HG03064 (cell line): ENCODE data around the gene LAMTOR3.

Experiments
- ATAC-seq: cut with Tn5 transposase; IDR thresholded peaks from one replicate; pipeline ENCODE4 v1.9.1; 2021; ENCODE audit warnings: low read depth; ENCODE audit not compliant: unreplicated experiment

LAMTOR3 gene

GRCh38 chr4:99863804-99864203, 30.4 kb downstream of the LAMTOR3 start:
- no peak for ATAC-seq

DNA sequence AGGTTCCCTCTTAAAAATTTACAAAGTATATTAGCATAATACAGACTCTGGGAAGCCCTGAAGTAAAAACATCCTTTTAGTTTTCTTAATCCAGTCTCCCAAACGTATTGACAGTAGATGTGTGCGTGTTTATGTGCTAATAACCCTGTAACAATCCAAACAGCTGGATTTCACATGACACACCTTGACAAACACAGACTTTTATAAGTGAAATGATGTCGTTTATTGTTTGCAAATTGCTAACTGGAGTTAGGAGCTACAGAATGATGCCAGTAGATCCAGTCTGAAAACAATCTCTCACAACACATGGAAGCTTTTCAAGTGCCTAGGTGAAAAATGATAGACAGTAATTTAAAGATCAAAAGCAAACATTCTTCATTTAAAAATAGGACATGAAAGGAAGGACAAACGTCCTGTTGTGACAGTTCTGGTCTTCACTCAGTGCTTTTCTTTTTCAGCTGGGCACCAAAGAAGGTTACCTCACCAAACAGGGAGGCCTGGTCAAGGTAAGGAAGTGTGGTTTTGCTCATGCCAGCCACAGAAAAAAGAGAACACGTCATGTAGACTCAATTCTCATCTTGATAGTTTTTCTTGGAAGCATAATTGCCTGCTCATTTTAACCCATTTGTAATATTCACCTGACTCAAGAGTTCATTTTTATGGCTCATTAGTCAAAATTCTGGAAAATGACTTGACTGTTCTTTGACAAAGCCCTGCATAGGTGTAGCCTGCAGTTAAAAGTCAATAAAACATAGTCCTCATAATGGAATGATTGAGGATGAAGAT, 32.9 kb downstream of the LAMTOR3 start:
- peak; percentile 59 for ATAC-seq

GRCh38 chr4:99860521-99860920, 33.7 kb downstream of the LAMTOR3 start:
- ATAC-seq = no peak

- peak; percentile 49 for ATAC-seq
These were observed 34.6 kb downstream of the LAMTOR3 start for GRCh38 chr4:99859618-99860017.

DNA sequence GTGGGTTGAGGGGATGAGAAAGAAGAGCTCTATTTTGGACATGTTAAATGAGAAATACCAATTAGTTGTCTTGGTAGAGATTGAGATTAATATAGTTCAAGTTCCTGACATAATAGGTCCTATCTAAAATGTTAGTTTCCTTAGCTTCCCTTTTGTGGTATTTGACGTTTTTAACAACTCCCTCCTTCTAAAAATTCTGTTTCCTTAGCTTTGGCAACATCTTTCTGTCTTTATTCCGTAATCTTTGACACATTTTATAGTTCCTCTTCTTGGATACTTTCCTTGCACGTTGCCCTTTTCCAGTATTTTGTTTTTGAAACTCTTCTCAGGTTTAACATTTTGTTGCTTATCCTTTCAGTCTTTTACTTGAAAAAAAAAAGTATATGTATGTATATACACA, 36.9 kb downstream of the LAMTOR3 start:
- ATAC-seq = no peak

DNA sequence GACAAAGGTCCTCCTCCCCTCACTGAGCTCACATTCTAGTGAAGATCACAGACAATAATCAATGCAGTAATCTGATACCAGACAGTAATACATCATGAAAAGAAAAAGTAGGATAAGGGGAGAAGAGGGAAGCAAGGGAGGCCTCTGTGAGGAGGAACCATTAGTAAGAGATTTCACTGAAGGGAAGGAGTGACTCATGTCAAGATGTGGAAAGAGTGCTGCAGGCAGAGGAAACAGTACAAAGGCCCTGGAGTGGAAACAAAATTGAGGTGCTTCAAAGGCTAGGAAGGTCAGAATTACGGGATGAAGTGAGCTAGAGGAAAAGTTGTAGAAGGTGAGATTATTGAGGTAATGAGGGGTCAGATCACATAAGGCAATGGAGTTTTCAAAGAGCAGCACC, 38.1 kb downstream of the LAMTOR3 start:
- ATAC-seq = no peak

DNA sequence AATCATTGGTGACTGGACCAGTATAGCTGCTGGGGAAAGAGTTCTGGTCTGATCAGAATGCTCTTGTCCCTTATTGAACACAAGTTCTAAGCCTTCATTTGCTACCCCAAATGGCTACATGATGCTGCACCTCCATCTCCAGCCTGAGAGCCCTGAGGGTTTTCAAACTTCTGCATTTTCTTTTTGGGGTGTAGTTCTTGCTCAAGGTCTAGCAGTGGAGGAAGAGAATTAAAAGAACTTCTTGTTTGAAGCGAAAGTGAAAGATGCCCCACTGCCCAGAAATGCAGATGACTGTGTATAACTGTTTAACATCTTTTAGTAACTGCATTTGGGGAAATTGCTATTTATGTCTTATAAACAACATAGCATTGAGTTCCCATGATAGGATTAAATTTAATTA, 38.5 kb downstream of the LAMTOR3 start:
- peak; percentile 44 for ATAC-seq

- no peak for ATAC-seq
These were observed 40.2 kb downstream of the LAMTOR3 start for GRCh38 chr4:99853999-99854398.

DNA sequence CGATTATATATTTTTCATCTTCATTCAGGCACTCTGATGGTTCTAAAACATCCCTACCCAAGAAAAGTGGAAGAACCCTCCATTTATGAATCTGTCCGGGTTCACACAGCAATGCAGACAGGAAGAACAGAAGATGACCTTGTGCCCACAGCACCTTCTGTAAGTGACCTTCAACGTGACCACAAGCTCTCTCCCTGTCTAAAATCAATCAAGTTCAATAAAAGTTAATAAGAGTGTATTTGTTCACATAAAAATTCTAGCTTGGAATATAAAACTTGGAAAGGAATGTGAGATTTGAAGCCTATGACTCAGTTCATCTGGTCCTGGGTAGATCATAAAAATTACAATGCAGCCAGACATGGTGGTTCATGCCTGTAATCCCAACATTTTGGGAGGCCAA, 41.0 kb downstream of the LAMTOR3 start:
- no peak for ATAC-seq

DNA sequence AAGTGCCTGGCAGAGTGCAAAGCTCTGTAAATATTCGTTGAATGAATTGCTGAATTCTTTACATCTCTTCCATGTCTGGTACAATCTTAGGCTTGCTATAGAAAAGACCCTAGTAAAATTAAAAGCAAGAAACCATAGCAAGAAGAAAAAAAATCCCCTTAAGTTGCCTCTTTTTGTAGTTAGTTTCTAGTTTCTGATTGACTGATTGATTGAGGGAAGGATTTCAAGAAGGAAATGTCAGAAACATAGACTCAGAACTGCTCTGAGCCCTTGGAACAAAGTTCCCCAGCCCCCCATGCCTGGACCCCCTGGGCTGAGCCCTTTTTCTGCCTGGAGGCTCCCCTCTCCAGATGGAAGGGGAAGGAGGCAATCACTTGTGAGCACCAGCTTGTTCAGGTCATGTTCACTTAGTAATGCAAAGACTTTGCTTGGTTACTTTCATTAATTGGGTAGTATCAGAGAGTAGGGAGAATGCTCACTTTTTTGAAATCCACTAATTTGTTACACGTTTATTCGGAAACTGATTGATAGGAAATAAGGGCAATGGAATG, 42.0 kb downstream of the LAMTOR3 start:
- ATAC-seq = no peak

- peak; percentile 43 for ATAC-seq
These were observed 45.6 kb downstream of the LAMTOR3 start for GRCh38 chr4:99848591-99849001.

DNA sequence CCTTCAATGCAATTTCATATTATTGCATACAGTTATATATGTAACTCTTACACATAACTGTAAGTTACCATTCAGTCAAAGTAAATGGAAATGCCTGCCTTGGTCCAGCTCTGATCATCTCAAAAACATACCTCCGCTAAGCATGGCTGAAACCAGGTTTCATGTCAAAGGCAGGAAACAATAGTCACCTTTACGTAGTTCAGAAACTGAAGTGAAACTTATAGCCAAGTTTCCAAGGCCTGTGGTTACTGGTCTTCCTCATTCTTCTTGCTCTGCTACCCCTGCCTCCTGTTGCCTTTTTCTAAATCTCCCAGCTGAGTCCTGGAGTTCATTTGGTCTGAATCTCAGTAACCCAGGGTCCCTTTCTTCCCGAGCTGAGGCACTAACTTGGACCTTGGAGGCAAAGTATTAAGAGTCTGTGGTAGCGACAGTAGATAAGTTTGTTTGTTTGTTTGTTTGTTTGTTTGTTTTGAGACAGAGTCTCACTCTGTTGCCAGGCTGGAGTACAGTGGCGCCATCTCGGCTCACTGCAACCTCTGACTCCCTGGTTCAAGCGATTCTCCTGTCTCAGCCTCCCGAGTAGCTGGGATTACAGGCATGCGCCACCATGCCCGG, 46.8 kb downstream of the LAMTOR3 start:
- ATAC-seq = peak; percentile 56

DNA sequence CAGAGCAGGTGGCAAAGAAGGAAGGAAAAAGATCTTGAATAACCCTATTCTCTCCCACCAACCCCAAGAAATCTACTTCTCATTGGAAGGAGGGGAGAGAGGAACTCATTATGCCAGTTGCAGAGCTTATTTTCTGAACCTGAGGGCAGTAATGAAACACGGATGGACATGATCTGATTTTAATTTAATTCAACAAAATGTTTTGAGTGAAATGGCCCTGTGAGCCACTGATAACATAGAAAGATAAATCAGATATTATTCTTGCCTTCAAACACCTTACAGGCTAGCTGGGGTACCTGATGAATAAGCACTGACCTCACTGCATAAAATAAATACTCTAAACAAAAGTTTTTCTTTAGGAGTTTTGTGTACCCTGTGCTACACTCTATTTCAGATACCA, 47.3 kb downstream of the LAMTOR3 start:
- no peak for ATAC-seq

DNA sequence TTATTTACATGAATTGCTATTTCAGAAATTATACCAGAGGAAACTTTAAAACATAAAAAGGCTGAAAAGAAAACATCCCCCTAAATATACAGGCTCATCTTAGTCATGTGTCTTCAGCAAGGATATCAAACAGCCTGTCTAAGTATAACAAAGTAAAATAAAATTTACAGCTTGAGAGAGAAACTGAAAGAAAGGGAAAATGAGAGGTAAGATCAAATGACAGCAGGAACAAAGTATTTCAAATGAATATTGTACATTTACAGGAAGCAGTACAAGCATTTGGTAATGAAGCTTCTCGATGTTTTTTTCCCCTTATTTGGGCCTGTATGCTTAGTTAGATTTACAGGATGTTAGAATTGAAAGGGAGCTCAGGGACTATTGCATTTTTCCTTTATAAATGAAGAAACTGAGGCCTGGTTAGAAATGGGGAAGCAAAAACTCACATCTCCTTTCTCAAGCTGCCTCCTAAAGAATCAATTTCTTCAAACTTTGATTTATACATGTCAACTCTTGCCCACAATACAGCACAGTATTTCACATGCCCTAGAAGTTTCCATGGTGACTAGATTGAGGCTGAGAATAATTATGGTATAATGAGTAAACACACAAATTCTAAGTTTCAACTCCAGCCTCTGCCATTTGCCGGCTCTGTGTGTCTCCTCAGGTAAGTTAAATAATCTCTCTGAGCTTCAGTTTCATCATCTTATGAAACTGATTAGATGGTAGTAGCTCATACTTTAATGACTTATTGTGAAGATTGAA, 48.3 kb downstream of the LAMTOR3 start:
- ATAC-seq = no peak

DNA sequence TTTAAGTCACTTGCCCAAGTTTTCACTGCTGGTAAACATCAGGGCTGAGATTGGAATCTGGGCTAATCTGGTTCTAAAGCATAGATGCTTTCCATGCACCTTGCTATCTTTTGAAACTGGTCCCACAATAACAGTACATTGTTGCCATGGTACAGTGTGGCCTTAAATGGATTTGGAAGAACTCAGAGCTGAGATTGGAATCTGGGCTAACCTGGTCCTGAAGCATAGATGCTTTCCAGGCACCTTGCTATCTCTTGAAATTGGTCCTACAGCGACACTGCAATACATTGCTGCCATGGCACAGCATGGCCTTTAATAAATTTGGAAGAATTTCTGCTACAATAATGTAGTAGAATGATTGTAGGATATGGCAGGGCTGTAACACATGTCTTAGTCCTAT, 49.0 kb downstream of the LAMTOR3 start:
- no peak for ATAC-seq

DNA sequence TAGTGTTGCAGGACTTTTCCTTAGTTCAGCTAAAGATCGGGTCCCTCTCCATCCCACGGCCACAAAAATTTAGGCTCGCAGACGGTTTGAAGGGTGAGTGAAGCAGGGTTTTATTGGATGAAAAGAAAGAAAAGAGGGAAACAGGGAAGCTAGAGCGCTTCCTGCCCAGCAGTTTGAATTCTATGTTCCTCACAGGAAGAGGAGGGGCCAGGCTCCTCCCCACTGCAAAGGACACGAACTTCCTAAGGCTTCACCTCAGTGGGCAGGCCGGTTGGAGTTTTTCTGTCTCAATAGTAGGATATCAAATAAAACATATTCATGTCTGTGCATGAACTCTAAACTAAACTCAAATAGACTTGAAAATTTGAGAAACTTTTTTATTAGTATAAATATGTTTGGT, 50.2 kb downstream of the LAMTOR3 start:
- ATAC-seq = no peak

DNA sequence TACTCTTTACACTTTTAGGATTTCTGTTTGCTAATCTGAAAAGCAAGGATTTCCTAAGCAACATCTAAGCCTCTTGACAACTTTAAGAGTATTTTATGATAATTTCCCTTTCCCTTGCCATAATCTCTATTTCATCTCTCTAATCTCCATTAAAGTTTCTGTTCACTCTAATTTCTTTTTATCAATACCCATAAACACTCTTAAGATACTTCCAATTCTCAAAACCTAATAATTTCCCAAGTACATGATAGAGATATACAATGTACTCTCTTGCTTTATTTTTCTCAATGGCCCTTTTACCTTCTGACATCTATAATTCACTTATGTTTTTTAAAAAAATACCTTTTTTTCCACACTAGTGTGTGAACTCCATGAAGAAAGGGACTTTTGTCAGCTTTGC, 50.8 kb downstream of the LAMTOR3 start:
- ATAC-seq = no peak

DNA sequence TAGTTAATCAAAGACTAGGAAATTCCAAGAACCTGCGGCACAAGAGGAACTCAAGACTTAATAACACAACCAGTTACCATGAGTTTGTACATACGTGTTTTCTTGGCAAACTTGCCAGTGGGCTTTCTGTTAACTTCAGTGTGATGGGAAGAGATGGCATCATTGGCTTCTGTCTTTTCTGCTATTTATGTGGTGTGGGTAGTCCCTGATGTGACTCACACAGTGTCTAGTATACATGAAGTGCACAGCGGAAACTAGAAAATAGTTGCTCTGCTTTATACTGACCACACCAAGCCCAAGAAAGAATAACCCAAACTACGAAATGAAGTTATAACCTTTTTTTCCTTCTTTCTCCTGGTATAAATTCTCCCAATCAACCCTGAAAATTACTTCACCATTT, 53.1 kb downstream of the LAMTOR3 start:
- ATAC-seq = no peak

DNA sequence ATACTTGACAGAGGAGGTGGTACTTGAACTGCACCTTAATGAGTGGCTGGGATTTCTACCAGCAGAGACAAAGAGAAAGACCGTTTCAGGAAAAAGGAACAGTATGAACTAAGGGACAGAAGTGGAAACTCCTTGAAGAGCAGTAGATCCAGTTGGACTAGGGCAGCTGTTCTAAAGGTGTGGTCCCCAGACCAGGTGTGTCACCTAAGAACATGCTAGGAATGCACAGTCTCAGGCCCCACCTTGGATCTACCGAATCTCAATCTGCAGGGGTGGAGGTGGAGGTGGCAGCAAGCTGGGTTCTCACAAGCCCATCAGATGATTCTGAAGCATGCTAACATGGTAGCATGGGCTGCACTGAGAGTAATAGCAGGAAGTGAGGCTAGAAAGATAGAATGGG, 55.3 kb downstream of the LAMTOR3 start:
- ATAC-seq = no peak

GRCh38 chr4:99835942-99836341, 58.3 kb downstream of the LAMTOR3 start:
- ATAC-seq = no peak

DNA sequence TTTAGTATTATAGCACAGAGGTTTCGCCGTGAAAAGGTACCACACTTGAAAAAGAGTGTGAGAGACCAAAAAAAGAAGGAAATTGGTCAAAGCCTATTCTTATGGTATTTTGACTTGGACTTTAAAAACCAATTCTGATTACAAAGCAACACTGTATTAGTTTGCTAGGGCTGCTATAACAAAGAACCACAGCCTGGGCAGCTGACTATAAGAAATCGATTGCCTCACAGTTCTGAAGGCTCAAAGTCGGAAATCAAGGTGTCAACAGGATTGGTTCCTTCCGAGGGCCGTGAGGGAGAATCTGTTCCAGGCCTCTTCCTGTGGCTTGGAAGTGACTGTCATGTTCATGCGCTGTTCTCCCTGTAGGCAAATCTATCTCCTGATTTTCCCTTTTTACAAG, 59.7 kb downstream of the LAMTOR3 start:
- ATAC-seq = no peak
